SK-MEL-5 (cell line): ENCODE data around the gene IDE. TPM values are rescaled to one million over a fixed set of nuclear protein-coding genes. Genes with fewer than 3 reads are reported as not detected.
"Not testable (repeated sequence)": the region's sequence is repeated elsewhere in the genome, so short reads cannot be mapped to it uniquely, and the experiment has no call there.

Experiments used
- DNase-seq: peaks from one replicate; pipeline ENCODE4 v3.0.0-alpha.2; 2016; ENCODE audit warnings: low read depth, low spot score
- in situ Hi-C: cut with HindIII; loops from 2 replicates; pipeline ENCODE4 v1.10.0; 2016; ENCODE audit warnings: low sequenced_read_pairs, high pct_unique_total_duplicates, low pct_unique_long_range_greater_than_20kb
- total RNA-seq: library from RNA; depleted of rRNA; stranded (reverse); fragments of >200 nt; shearing (Covaris generic); gene quantifications from 2 replicates; pipeline ENCODE4 v1.2.3, GENCODE V29; 2014; rRNA removed

The IDE gene
- total RNA-seq, 1 experiment from 2014 or later: 23.8 TPM

DNA sequence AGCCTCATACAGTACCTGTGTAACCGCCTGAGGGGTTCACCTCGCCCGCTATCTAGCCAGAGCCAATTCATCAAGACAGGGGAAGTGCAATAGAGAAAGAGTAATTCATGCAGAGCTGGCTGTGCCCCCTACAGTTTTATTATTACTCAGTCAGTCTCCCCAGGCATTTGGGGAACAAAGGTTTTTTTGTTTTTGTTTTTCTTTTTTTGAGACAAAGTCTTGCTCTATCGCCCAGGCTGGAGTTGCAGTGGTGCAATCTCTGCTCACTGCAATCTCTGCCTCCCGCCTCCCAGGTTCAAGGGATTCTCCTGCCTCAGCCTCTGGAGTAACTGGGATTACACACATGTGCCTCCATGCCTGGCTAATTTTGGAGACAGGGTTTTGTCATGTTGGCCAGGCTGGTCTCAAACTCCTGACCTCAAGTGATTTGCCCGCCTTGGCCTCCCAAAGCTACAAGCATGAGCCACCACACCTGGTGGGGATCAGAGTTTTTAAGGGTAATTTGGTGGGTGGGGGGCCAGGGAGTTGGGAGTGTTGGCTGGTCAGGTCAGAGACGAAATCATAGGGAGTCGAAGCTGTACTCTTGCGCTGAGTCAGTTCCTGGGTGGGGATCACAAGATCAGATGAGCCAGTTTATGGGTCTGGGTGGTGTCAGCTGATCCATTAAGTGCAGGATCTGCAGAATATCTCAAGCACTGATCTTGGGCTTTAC lies 166.4 kb downstream of the IDE start:
- DNase-seq: peak; percentile 95
- in situ Hi-C loops: no loop called here

DNA sequence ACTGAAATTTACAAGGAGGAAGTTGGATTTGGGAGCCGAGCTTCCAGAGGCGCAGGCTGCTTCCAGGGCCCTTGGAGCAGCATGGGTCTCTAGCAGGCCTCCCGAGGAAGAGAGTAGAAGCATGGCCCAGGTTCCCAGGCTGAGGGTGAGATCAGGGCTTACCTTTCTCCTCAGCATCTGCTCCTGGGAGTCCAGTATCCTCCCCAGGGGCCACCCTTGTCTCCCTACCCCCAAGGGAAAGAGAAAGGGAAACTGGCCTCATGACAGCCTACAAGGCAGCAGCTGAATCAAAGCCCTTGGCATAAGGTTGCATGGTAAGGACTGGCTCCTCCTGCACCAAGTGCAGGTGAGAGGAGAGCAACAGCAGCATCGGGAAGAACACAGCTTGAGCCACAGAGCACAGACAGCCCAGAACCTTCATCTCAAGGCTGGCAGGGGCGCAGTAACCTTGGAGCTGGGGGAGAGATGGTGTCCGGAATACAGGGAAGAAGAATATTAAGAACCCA lies 168.4 kb downstream of the IDE start:
- in situ Hi-C loops: no loop called here
- no peak for DNase-seq

- in situ Hi-C loops: no loop called here
- DNase-seq: no peak
These were observed 169.1 kb downstream of the IDE start for GRCh38 chr10:92404612-92405418.

- in situ Hi-C loops, DNase-seq: not testable (repeated sequence)
These were observed 171.7 kb downstream of the IDE start for GRCh38 chr10:92402234-92402633.

Other genes starting within 250 kb of the IDE start
- gene KIF11, start 19.0 kb upstream of the IDE start, total RNA-seq: 16.3 and 19.2 TPM in 2 replicates
- gene HHEX, start 115.9 kb upstream of the IDE start, total RNA-seq: 0.19 and 0.48 TPM in 2 replicates